ENCODE data around the gene ACKR1.

The ACKR1 gene

GRCh38 chr1:159223004-159223403, 18.3 kb downstream of the ACKR1 start:
- no peak for DNase-seq

- no peak for DNase-seq
Observed at GRCh38 chr1:159228554-159228953, 23.9 kb downstream of the ACKR1 start.

GRCh38 chr1:159229260-159229885, 24.7 kb downstream of the ACKR1 start:
- DNase-seq, result no peak

GRCh38 chr1:159229896-159230295, 25.2 kb downstream of the ACKR1 start:
- DNase-seq, result no peak

- no peak for DNase-seq
Observed at GRCh38 chr1:159239551-159240220, 35.0 kb downstream of the ACKR1 start.

- no peak for DNase-seq
Observed at GRCh38 chr1:159247266-159247665, 42.6 kb downstream of the ACKR1 start.

GRCh38 chr1:159248311-159248710, 43.6 kb downstream of the ACKR1 start:
- no peak for DNase-seq

GRCh38 chr1:159250638-159251216, 46.1 kb downstream of the ACKR1 start:
- no peak for DNase-seq

Measured in fibroblast of skin of scalp (primary cell).